Measurements from ENCODE around the gene SMR3A.

The SMR3A gene

GRCh38 chr4:70360460-70360859, at the start of gene SMR3A:
Gene SMR3A (plus strand): TSS chr4:70360760. CDS start chr4:70362116, 1,356 bp downstream.
- DNase-seq (ENCODE audit: low read depth in 1 of 2, low spot score in 1 of 2) = no peak

GRCh38 chr4:70313736-70314135, 46.8 kb upstream of the SMR3A start:
- no peak for DNase-seq (ENCODE audit: low read depth in 1 of 2, low spot score in 1 of 2)

GRCh38 chr4:70315928-70316327, 44.6 kb upstream of the SMR3A start:
- no peak for DNase-seq (ENCODE audit: low read depth in 1 of 2, low spot score in 1 of 2)

GRCh38 chr4:70326052-70326451, 34.5 kb upstream of the SMR3A start:
- no peak for DNase-seq (ENCODE audit: low read depth in 1 of 2, low spot score in 1 of 2)

- no peak for DNase-seq (ENCODE audit: low read depth in 1 of 2, low spot score in 1 of 2)
Measured at GRCh38 chr4:70334681-70335080, 25.9 kb upstream of the SMR3A start, which contains the start of gene CABS1. Gene CABS1 (plus strand): TSS chr4:70334981. CDS start chr4:70335040, 59 bp downstream.

- no peak for DNase-seq (ENCODE audit: low read depth in 1 of 2, low spot score in 1 of 2)
Measured at GRCh38 chr4:70336043-70336442, 24.5 kb upstream of the SMR3A start.

GRCh38 chr4:70337886-70338420, 22.6 kb upstream of the SMR3A start:
- no peak for DNase-seq (ENCODE audit: low read depth in 1 of 2, low spot score in 1 of 2)

GRCh38 chr4:70356185-70356584, 4.4 kb upstream of the SMR3A start:
- no peak for DNase-seq (ENCODE audit: low read depth in 1 of 2, low spot score in 1 of 2)

- DNase-seq (ENCODE audit: low read depth in 1 of 2, low spot score in 1 of 2) = no peak
Measured at GRCh38 chr4:70359115-70359661, 1.4 kb upstream of the SMR3A start.

GRCh38 chr4:70364002-70364401, 3.4 kb downstream of the SMR3A start:
- no peak for DNase-seq (ENCODE audit: low read depth in 1 of 2, low spot score in 1 of 2)

- DNase-seq (ENCODE audit: low read depth in 1 of 2, low spot score in 1 of 2) = no peak
Measured at GRCh38 chr4:70365479-70365878, 4.9 kb downstream of the SMR3A start.

- no peak for DNase-seq (ENCODE audit: low read depth in 1 of 2, low spot score in 1 of 2)
Measured at GRCh38 chr4:70367813-70368212, 7.3 kb downstream of the SMR3A start.

- no peak for DNase-seq (ENCODE audit: low read depth in 1 of 2, low spot score in 1 of 2)
Measured at GRCh38 chr4:70371987-70372386, 11.4 kb downstream of the SMR3A start.

GRCh38 chr4:70372760-70373159, 12.2 kb downstream of the SMR3A start:
- DNase-seq (ENCODE audit: low read depth in 1 of 2, low spot score in 1 of 2) = no peak

- no peak for DNase-seq (ENCODE audit: low read depth in 1 of 2, low spot score in 1 of 2)
Measured at GRCh38 chr4:70380578-70380977, 20.0 kb downstream of the SMR3A start.

- DNase-seq (ENCODE audit: low read depth in 1 of 2, low spot score in 1 of 2) = no peak
Measured at GRCh38 chr4:70382691-70383181, 22.2 kb downstream of the SMR3A start, which contains the start of gene SMR3B. Gene SMR3B (plus strand): TSS chr4:70383131. CDS start chr4:70384511, 1,380 bp downstream.

- no peak for DNase-seq (ENCODE audit: low read depth in 1 of 2, low spot score in 1 of 2)
Measured at GRCh38 chr4:70392057-70392776, 31.7 kb downstream of the SMR3A start.

- no peak for DNase-seq (ENCODE audit: low read depth in 1 of 2, low spot score in 1 of 2)
Measured at GRCh38 chr4:70397580-70397979, 37.0 kb downstream of the SMR3A start, which contains the start of gene OPRPN. Gene OPRPN (plus strand): TSS chr4:70397940. CDS start chr4:70399286, 1,346 bp downstream.

GRCh38 chr4:70399319-70399718, 38.8 kb downstream of the SMR3A start:
- no peak for DNase-seq (ENCODE audit: low read depth in 1 of 2, low spot score in 1 of 2)

- DNase-seq (ENCODE audit: low read depth in 1 of 2, low spot score in 1 of 2) = no peak
Measured at GRCh38 chr4:70402762-70403161, 42.2 kb downstream of the SMR3A start.

- no peak for DNase-seq (ENCODE audit: low read depth in 1 of 2, low spot score in 1 of 2)
Measured at GRCh38 chr4:70405765-70406164, 45.2 kb downstream of the SMR3A start.

All from activated T-helper 1 cell treated with anti-CD3 and anti-CD28 coated beads, Interleukin-2, amount 50 U/mL, for 16 hours (primary cell).